KMS-11 (cell line): Measurements from ENCODE around the gene ZFAND3.

Experiments
- H2AFZ ChIP-seq: fragments of 200-600 bp; sonication (generic); 2 replicates; pipeline ENCODE4 v1.6.1; 2016; ENCODE audit warnings: antibody characterized with exemption, mixed run types, low read depth
- H3K27ac ChIP-seq: fragments of 200-600 bp; sonication (generic); 2 replicates; pipeline ENCODE4 v1.6.1; 2016; ENCODE audit warnings: mild to moderate bottlenecking, mixed run types
- H3K27me3 ChIP-seq: fragments of 200-600 bp; sonication (generic); 2 replicates; pipeline ENCODE4 v1.6.1; 2017; ENCODE audit warnings: mild to moderate bottlenecking, low read depth, mixed run types, moderate library complexity; ENCODE audit not compliant: insufficient read depth
- H3K36me3 ChIP-seq: fragments of 200-600 bp; sonication (generic); 2 replicates; pipeline ENCODE4 v1.6.1; 2017; ENCODE audit warnings: mild to moderate bottlenecking, mixed run types; ENCODE audit not compliant: insufficient read depth
- H3K4me1 ChIP-seq: fragments of 200-600 bp; sonication (generic); 2 replicates; pipeline ENCODE4 v1.6.1; 2016; ENCODE audit warnings: mild to moderate bottlenecking, low read depth, mixed run types; ENCODE audit not compliant: poor library complexity, severe bottlenecking
- H3K4me2 ChIP-seq: fragments of 200-600 bp; sonication (generic); 2 replicates; pipeline ENCODE4 v1.7.0; 2016; ENCODE audit warnings: mild to moderate bottlenecking, mixed run types
- H3K4me3 ChIP-seq: fragments of 200-600 bp; sonication (generic); IDR thresholded peaks from 2 replicates; pipeline ENCODE4 v1.6.1; 2017; ENCODE audit warnings: low read depth, low read length, mixed read lengths; ENCODE audit not compliant: insufficient read depth
- H3K79me2 ChIP-seq: fragments of 200-600 bp; sonication (generic); 2 replicates; pipeline ENCODE4 v1.6.1; 2016; ENCODE audit warnings: low read depth, mixed run types; ENCODE audit not compliant: insufficient read depth
- H3K9ac ChIP-seq: fragments of 200-600 bp; sonication (generic); 2 replicates; pipeline ENCODE4 v1.6.1; 2016; ENCODE audit warnings: mild to moderate bottlenecking, mixed run types
- H4K20me1 ChIP-seq: fragments of 200-600 bp; sonication (generic); 2 replicates; pipeline ENCODE4 v1.6.1; 2016; ENCODE audit warnings: mild to moderate bottlenecking, mixed run types; ENCODE audit not compliant: insufficient read depth
- TF ChIP-seq, protein P1 (sequence below): fragments of 200-600 bp; sonication (generic); conservative IDR thresholded peaks from 2 replicates; pipeline ENCODE4 v1.6.1; 2017; ENCODE audit warnings: low read depth, mild to moderate bottlenecking, antibody characterized with exemption, low read length, moderate library complexity, mixed read lengths

Gene ZFAND3

DNA sequence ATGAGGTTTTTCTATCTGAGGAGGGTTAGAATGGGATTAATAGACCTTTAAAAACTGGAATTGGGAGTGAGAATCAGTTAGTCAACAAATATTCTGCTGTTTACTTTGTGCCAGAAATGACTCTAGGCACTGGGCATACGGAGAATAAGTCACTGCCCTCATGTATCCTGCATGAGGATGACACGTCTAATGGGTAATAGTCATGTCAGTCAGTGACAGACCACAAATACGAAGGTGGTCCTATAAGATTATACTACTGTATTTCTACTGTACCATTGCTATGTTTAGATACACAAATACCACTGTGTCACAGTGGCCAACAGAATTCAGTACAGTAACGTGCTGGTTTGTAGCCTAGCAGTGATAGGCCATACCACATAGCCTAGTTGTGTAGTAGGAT is 30.7 kb downstream of the ZFAND3 start:
- Histone ChIP-seq H3K79me2 (peaks cover 39% of the 10 kb centered on the region), H4K20me1 (0 out of 2 replicates have a peak, but pooled peaks cover 3% of the 10 kb centered on the region), H3K4me1 (peaks cover 5% of the 10 kb centered on the region), H3K4me3 (no peak overlapping the region), H3K4me2 (no peak overlapping the region), H3K27ac (no peak overlapping the region), H3K27me3 (no peaks in the 10 kb centered on the region), H3K9ac (no peak overlapping the region), H3K36me3 (no peaks in the 10 kb centered on the region), H2AFZ (no peak overlapping the region)
- TF ChIP-seq, protein P1, sequence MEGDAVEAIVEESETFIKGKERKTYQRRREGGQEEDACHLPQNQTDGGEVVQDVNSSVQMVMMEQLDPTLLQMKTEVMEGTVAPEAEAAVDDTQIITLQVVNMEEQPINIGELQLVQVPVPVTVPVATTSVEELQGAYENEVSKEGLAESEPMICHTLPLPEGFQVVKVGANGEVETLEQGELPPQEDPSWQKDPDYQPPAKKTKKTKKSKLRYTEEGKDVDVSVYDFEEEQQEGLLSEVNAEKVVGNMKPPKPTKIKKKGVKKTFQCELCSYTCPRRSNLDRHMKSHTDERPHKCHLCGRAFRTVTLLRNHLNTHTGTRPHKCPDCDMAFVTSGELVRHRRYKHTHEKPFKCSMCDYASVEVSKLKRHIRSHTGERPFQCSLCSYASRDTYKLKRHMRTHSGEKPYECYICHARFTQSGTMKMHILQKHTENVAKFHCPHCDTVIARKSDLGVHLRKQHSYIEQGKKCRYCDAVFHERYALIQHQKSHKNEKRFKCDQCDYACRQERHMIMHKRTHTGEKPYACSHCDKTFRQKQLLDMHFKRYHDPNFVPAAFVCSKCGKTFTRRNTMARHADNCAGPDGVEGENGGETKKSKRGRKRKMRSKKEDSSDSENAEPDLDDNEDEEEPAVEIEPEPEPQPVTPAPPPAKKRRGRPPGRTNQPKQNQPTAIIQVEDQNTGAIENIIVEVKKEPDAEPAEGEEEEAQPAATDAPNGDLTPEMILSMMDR = no peak

DNA sequence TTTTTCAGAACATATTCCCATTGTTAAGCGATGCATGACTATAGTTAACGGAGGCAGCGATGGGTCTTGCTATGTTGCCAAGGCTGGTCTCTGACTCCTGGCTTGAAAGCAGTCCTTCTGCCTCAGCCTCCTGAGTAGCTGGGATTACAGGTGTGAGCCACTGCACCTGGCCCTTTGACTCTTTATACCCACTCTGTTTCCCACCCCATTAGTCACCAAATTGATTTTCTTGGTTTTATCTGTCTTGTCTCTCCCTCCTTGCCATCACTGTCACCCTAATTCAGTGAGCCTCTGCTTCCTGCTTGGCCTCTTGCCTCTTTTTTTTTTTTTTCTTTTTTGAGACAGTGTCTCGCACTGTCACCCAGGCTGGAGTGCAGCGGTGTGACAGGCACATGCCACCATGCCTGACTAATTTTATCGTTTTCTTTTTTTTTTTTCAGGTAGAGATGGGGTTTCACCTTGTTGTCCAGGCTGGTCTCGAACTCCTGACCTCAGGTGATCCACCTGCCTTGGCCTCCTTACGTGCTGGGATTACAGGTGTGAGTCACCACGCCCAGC is 31.3 kb downstream of the ZFAND3 start:
- TF ChIP-seq, protein P1 = no peak
- Histone ChIP-seq H2AFZ (no peak overlapping the region), H3K4me3 (no peak overlapping the region), H3K4me2 (no peak overlapping the region), H3K9ac (no peak overlapping the region), H3K36me3 (no peaks in the 10 kb centered on the region), H3K27ac (no peak overlapping the region), H3K4me1 (no peaks in the 10 kb centered on the region), H3K79me2 (peaks cover 39% of the 10 kb centered on the region), H4K20me1 (0 out of 2 replicates have a peak, but pooled peaks cover 3% of the 10 kb centered on the region), H3K27me3 (no peaks in the 10 kb centered on the region)

DNA sequence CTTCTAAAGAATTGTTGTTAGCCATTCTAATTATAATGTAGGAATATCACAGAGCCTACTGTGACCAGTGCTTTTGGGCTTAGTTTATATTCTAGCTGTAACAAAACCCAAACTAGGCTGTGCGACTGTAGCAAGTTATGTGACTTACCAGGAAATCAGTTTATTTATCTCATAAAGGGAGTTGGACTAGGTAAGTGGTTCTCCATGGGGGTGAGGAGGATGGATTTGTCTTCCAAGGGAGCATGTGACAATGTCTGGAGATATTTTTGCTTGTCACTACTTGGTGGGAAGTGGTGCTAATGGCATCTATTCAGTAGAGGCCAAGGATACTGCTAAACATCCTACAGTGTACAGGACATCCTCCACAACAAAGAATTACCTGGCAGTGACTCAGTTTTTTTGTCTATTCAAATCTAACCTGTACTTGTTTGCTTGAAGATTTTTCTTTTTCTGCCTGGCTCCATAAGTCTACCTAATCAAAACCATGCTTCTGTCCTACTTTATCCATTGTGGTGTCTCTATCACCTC is 32.5 kb downstream of the ZFAND3 start:
- Histone ChIP-seq H3K9ac (no peak overlapping the region), H3K79me2 (peaks cover 39% of the 10 kb centered on the region), H3K4me2 (no peak overlapping the region), H3K4me1 (peaks cover 5% of the 10 kb centered on the region), H3K4me3 (no peak overlapping the region), H2AFZ (no peak overlapping the region), H3K27me3 (no peaks in the 10 kb centered on the region), H3K36me3 (no peaks in the 10 kb centered on the region), H3K27ac (no peak overlapping the region), H4K20me1 (no peaks in the 10 kb centered on the region)
- TF ChIP-seq, protein P1 = no peak

DNA sequence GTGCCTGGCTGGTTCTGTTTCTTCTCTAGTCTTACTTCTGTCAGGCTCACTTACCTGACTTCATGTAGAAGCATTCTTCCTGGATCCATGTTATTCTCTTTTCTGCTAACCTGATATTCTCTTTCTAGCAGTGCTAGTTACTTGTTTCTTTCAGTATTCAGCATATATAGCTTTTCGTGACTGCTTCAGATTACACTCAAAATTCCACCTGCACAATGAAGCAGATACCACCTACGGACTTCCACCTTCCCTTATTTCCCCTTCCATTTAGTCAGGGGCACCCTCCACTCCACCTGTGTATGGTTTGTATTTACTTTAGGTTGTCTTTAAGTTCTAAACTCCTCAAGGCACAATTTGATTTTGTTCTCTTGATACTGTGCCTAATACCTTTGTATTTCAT is 36.8 kb downstream of the ZFAND3 start:
- H3K27ac ChIP-seq = no peak overlapping the region
- peaks cover 20% of the 10 kb centered on the region for H3K4me1 ChIP-seq
- H3K9ac ChIP-seq = no peak overlapping the region
- H3K27me3 ChIP-seq = no peaks in the 10 kb centered on the region
- no peaks in the 10 kb centered on the region; the same call in 1 of the 2 replicates for H4K20me1 ChIP-seq
- no peak overlapping the region for H3K4me3 ChIP-seq
- TF ChIP-seq, protein P1 = no peak
- no peak overlapping the region for H3K4me2 ChIP-seq
- H3K36me3 ChIP-seq = no peaks in the 10 kb centered on the region
- H3K79me2 ChIP-seq = peaks cover 8% of the 10 kb centered on the region; the same call in 1 of the 2 replicates
- no peak overlapping the region for H2AFZ ChIP-seq
